Activated T-cell treated with anti-CD3 and anti-CD28 coated beads, Interleukin-2, amount 50 U/mL, for 4 hours (primary cell): Measurements from ENCODE around the gene COL5A1. TPM values are rescaled to one million over a fixed set of nuclear protein-coding genes. Genes with fewer than 3 reads are reported as not detected.

ENCODE experiments used
- ATAC-seq, 2 donors: fragments of 200-7000 bp; cut with Tn5 transposase; one replicate each; pipeline ENCODE4 v1.10.0; 2021
- DNase-seq: peaks from one replicate; pipeline ENCODE4 v3.0.0-alpha.2; 2020
- H3K27me3 Mint-ChIP-seq: one replicate; pipeline ENCODE4 v1.8.0; 2021; ENCODE audit warnings: low read depth, mixed read lengths
- H3K36me3 Mint-ChIP-seq: one replicate; pipeline ENCODE4 v1.8.0; 2022; ENCODE audit warnings: mixed read lengths; ENCODE audit not compliant: insufficient read depth
- H3K4me1 Mint-ChIP-seq: one replicate; pipeline ENCODE4 v1.8.0; 2021; ENCODE audit warnings: low read depth, mixed read lengths
- H3K4me3 Mint-ChIP-seq: one replicate; pipeline ENCODE4 v1.8.0; 2021; ENCODE audit warnings: mild to moderate bottlenecking, moderate library complexity, mixed read lengths
- H3K9me3 Mint-ChIP-seq: one replicate; pipeline ENCODE4 v1.8.0; 2021; ENCODE audit warnings: mixed read lengths
- total RNA-seq, 3 donors: library from RNA; stranded (reverse); gene quantifications; one replicate each; pipeline ENCODE4 v1.2.1, GENCODE V29; 2021

Gene COL5A1
- total RNA-seq, 3 donors from 2014 or later: 0.14 to 0.30 (median 0.21) TPM

DNA sequence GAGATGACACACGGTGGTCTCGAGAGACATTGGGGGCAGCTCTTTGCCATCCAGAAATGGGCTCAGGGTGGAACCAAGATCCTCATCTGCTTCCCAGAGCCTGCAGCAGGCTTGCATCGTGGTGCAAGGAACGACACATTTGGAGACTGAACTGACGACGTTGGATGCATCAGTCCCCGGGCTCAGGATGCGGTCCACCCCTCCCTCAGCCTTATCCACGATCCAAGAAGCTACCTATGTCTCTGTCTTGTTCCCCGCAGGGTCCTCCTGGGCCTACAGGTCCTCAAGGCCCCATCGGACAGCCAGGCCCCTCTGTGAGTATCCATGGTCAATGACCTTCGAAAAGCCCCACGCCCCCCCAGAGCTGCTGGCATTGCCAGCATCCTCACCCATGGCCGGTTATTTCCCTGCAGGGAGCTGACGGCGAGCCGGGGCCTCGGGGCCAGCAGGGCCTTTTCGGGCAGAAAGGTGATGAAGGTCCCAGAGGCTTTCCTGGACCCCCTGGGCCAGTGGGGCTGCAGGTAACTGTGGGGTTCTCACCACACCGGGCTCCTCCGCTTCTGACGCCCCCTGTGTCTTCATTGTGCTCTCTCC, 169.6 kb downstream of the COL5A1 start:
- ATAC-seq (no peak), DNase-seq (no peak)
- no peaks in the 10 kb centered on the region for H3K9me3 Mint-ChIP-seq
- no peaks in the 10 kb centered on the region for H3K27me3 Mint-ChIP-seq
- H3K36me3 Mint-ChIP-seq: no peaks in the 10 kb centered on the region
- no peak overlapping the region for H3K4me3 Mint-ChIP-seq
- H3K4me1 Mint-ChIP-seq: no peaks in the 10 kb centered on the region

GRCh38 chr9:134811673-134812342, 170.2 kb downstream of the COL5A1 start:
- ATAC-seq (no peak), DNase-seq (no peak)
- Mint-ChIP-seq H3K9me3 (no peaks in the 10 kb centered on the region), H3K4me1 (no peaks in the 10 kb centered on the region), H3K36me3 (no peaks in the 10 kb centered on the region), H3K27me3 (no peaks in the 10 kb centered on the region), H3K4me3 (no peak overlapping the region)

GRCh38 chr9:134812343-134812673, 170.7 kb downstream of the COL5A1 start:
- Mint-ChIP-seq H3K9me3 (no peaks in the 10 kb centered on the region), H3K27me3 (no peaks in the 10 kb centered on the region), H3K4me1 (no peaks in the 10 kb centered on the region), H3K36me3 (no peaks in the 10 kb centered on the region), H3K4me3 (no peak overlapping the region)
- DNase-seq: no peak
- no peak for ATAC-seq

DNA sequence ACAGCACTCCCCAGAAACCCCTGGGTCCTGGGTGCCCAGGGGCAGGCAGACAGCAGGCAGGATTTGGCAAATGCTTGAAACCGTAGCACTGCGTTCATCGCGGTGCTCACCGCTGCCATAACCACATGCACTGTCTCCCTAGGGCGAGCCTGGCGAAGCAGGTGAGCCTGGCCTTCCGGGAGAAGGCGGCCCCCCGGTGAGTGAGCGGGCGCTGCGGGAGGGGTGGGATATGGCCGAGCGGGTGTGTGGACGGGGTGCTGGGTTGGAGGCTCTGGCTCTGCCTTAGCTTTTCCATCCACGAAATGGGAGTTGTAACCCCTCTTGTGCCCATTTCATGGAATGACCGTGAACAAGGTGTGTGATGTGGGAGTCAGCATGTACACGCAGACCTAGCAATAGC, 172.2 kb downstream of the COL5A1 start:
- DNase-seq: no peak
- H3K36me3 Mint-ChIP-seq: no peaks in the 10 kb centered on the region
- ATAC-seq: no peak
- H3K4me1 Mint-ChIP-seq: no peaks in the 10 kb centered on the region
- no peaks in the 10 kb centered on the region for H3K9me3 Mint-ChIP-seq
- no peak overlapping the region for H3K4me3 Mint-ChIP-seq
- no peaks in the 10 kb centered on the region for H3K27me3 Mint-ChIP-seq

- ATAC-seq: no peak
- no peak for DNase-seq
- H3K4me1 Mint-ChIP-seq: no peaks in the 10 kb centered on the region
- no peaks in the 10 kb centered on the region for H3K36me3 Mint-ChIP-seq
- H3K4me3 Mint-ChIP-seq: no peak overlapping the region
- no peaks in the 10 kb centered on the region for H3K9me3 Mint-ChIP-seq
- no peaks in the 10 kb centered on the region for H3K27me3 Mint-ChIP-seq
Measured at GRCh38 chr9:134814598-134815215, 173.1 kb downstream of the COL5A1 start.

- ATAC-seq (no peak), DNase-seq (no peak)
- Mint-ChIP-seq H3K9me3 (no peaks in the 10 kb centered on the region), H3K4me3 (no peak overlapping the region), H3K27me3 (no peaks in the 10 kb centered on the region), H3K4me1 (no peaks in the 10 kb centered on the region), H3K36me3 (no peaks in the 10 kb centered on the region)
Measured at GRCh38 chr9:134815435-134816214, 174.0 kb downstream of the COL5A1 start.

GRCh38 chr9:134816264-134816663, 174.7 kb downstream of the COL5A1 start:
- Mint-ChIP-seq H3K4me1 (no peaks in the 10 kb centered on the region), H3K9me3 (no peaks in the 10 kb centered on the region), H3K27me3 (no peaks in the 10 kb centered on the region), H3K4me3 (no peak overlapping the region), H3K36me3 (no peaks in the 10 kb centered on the region)
- no peak for ATAC-seq
- no peak for DNase-seq

DNA sequence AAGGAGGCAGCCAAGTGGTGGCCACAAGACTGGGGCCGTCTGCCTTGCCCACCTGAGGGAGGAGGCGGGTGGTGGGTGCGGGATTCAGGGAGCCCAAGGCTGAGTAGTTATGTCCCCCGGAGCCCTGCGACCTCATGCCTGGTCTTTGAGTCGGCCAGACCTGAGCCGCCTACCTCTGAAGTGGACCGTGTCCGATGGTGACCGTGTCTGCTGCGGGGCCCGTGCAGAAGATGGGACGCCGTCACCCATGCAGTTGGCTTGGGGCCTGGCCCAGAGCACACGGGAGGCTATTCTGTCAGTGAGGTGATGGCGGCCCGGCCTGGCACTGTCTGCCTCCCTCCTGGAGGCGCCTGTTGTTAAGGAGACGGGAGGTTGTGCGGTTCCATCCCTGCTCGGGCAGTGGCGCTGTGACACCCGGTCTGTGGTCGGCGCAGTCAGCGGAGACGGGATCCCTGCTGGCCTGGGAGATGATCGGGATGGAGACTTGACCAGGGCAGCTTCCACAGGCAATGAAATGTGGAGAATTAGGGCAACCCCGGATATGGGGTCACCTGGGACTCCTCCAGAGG, 176.5 kb downstream of the COL5A1 start:
- H3K9me3 Mint-ChIP-seq: no peaks in the 10 kb centered on the region
- no peaks in the 10 kb centered on the region for H3K36me3 Mint-ChIP-seq
- no peak overlapping the region for H3K4me3 Mint-ChIP-seq
- ATAC-seq: no peak
- H3K27me3 Mint-ChIP-seq: no peaks in the 10 kb centered on the region
- no peak for DNase-seq
- H3K4me1 Mint-ChIP-seq: no peaks in the 10 kb centered on the region

- DNase-seq (no peak), ATAC-seq (no peak)
- Mint-ChIP-seq H3K27me3 (no peaks in the 10 kb centered on the region), H3K4me1 (no peaks in the 10 kb centered on the region), H3K9me3 (no peaks in the 10 kb centered on the region), H3K36me3 (no peaks in the 10 kb centered on the region), H3K4me3 (no peak overlapping the region)
Measured at GRCh38 chr9:134818591-134818990, 177.0 kb downstream of the COL5A1 start.

DNA sequence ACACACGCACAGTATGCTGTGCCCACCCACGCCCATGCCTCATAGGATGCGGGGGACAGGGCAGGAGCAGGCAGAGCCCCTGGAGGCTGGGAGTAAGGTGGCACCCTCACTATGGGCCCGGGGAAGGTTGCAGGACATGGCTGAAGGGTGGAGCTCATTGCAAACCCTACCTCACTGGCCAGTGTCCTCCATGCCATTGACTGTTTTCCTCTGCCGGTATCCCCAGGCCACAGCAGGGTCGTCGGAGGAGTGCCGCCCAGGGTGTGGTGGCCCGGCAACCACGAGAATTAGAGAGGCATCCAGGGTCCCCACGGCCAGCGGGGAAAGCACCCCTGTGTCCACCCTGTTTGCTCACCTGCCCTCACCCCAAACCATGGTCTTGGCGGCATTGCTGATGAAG, 179.3 kb downstream of the COL5A1 start:
- H3K36me3 Mint-ChIP-seq: no peaks in the 10 kb centered on the region
- H3K9me3 Mint-ChIP-seq: no peaks in the 10 kb centered on the region
- ATAC-seq (no peak), DNase-seq (no peak)
- no peaks in the 10 kb centered on the region for H3K27me3 Mint-ChIP-seq
- H3K4me3 Mint-ChIP-seq: no peak overlapping the region
- no peaks in the 10 kb centered on the region for H3K4me1 Mint-ChIP-seq

DNA sequence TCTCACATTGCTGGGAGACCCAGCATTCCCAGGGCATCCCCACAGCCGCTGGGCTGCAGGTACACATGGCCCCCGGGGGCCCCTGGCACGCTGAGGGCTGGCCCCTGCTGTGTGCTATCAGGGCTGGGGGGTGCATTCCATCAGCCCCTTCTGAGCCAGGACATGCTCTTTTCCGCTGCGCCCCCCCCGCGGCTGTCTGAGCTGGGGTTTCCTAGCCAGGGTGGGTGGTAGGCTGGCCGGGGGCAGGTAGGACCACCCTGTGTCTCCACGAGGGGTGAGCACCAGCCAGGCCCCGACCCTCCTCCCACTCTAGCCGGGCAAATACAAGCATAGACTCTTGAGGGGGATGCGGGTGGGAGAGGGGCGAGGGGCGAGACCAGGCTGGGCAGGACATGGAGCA, 180.9 kb downstream of the COL5A1 start:
- H3K9me3 Mint-ChIP-seq: no peaks in the 10 kb centered on the region
- ATAC-seq (no peak), DNase-seq (no peak)
- H3K4me1 Mint-ChIP-seq: no peaks in the 10 kb centered on the region
- no peak overlapping the region for H3K4me3 Mint-ChIP-seq
- H3K27me3 Mint-ChIP-seq: no peaks in the 10 kb centered on the region
- no peaks in the 10 kb centered on the region for H3K36me3 Mint-ChIP-seq

- no peak for ATAC-seq
- no peak overlapping the region for H3K4me3 Mint-ChIP-seq
- no peaks in the 10 kb centered on the region for H3K36me3 Mint-ChIP-seq
- H3K4me1 Mint-ChIP-seq: no peaks in the 10 kb centered on the region
- no peak for DNase-seq
- no peaks in the 10 kb centered on the region for H3K27me3 Mint-ChIP-seq
- H3K9me3 Mint-ChIP-seq: no peaks in the 10 kb centered on the region
Measured at GRCh38 chr9:134823623-134824022, 182.0 kb downstream of the COL5A1 start.

DNA sequence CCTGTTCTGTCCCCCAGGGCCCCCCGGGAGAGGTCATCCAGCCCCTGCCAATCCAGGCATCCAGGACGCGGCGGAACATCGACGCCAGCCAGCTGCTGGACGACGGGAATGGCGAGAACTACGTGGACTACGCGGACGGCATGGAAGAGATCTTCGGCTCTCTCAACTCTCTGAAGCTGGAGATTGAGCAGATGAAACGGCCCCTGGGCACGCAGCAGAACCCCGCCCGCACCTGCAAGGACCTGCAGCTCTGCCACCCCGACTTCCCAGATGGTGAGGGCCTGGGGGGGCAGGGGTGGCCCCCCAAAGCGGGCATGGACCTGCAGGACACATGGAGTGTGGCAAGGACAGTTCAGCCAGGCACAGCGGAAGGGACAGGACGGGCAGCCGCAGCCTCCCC, 183.0 kb downstream of the COL5A1 start:
- ATAC-seq (no peak), DNase-seq (no peak)
- H3K27me3 Mint-ChIP-seq: no peaks in the 10 kb centered on the region
- no peaks in the 10 kb centered on the region for H3K9me3 Mint-ChIP-seq
- no peak overlapping the region for H3K4me3 Mint-ChIP-seq
- no peaks in the 10 kb centered on the region for H3K36me3 Mint-ChIP-seq
- H3K4me1 Mint-ChIP-seq: no peaks in the 10 kb centered on the region

- no peak for ATAC-seq
- Mint-ChIP-seq H3K4me1 (no peaks in the 10 kb centered on the region), H3K36me3 (no peaks in the 10 kb centered on the region), H3K4me3 (no peak overlapping the region), H3K9me3 (no peaks in the 10 kb centered on the region), H3K27me3 (no peaks in the 10 kb centered on the region)
- DNase-seq: no peak
Measured at GRCh38 chr9:134825025-134825424, 183.4 kb downstream of the COL5A1 start.
